ENCODE data around the gene ARPP21.

The ARPP21 gene

GRCh38 chr3:35780800-35781199 lies 141.5 kb downstream of the ARPP21 start:
- H3K36me3 ChIP-seq, result peaks cover 66% of the 10 kb centered on the region
- TF ChIP-seq Cebpa-rat (IDR thresholded peaks at IDR 0.05), result no peak

GRCh38 chr3:35781558-35781957 lies 142.2 kb downstream of the ARPP21 start:
- no peak overlapping the region for H3K4me3 ChIP-seq
- 0 out of 2 replicates have a peak, but pooled peaks cover 6% of the 10 kb centered on the region for H3K4me1 ChIP-seq
- no peaks in the 10 kb centered on the region for H3K9me3 ChIP-seq
- peaks cover 67% of the 10 kb centered on the region for H3K36me3 ChIP-seq
- H4K20me1 ChIP-seq, result peaks cover 13% of the 10 kb centered on the region; the same call in 1 of the 2 replicates
- H3K27ac ChIP-seq, result no peak overlapping the region
- H3K9ac ChIP-seq, result no peak overlapping the region
- H3K27me3 ChIP-seq, result no peaks in the 10 kb centered on the region
- no peak for TF ChIP-seq Cebpa-rat (IDR thresholded peaks at IDR 0.05)
- H3K4me2 ChIP-seq, result no peak overlapping the region

More at GRCh38 chr3:35780800-35781199, 141.5 kb downstream of the ARPP21 start:
- Histone ChIP-seq H4K20me1 (peaks cover 13% of the 10 kb centered on the region; the same call in 1 of the 2 replicates), H3K9me3 (no peaks in the 10 kb centered on the region), H3K27me3 (no peaks in the 10 kb centered on the region), H3K4me3 (no peak overlapping the region), H3K27ac (no peak overlapping the region), H3K9ac (no peak overlapping the region), H3K4me2 (no peak overlapping the region), H3K4me1 (0 out of 2 replicates have a peak, but pooled peaks cover 6% of the 10 kb centered on the region)

GRCh38 chr3:35782355-35782754 lies 143.0 kb downstream of the ARPP21 start:
- Histone ChIP-seq H3K9me3 (no peaks in the 10 kb centered on the region), H3K4me2 (no peak overlapping the region), H3K27me3 (no peaks in the 10 kb centered on the region), H3K4me3 (no peak overlapping the region), H3K9ac (no peak overlapping the region), H4K20me1 (peaks cover 13% of the 10 kb centered on the region; the same call in 1 of the 2 replicates), H3K36me3 (peaks cover 63% of the 10 kb centered on the region), H3K27ac (no peak overlapping the region), H3K4me1 (0 out of 2 replicates have a peak, but pooled peaks cover 6% of the 10 kb centered on the region)
- TF ChIP-seq Cebpa-rat (IDR thresholded peaks at IDR 0.05), result no peak

GRCh38 chr3:35784169-35784568 lies 144.8 kb downstream of the ARPP21 start:
- Histone ChIP-seq H4K20me1 (peaks cover 9% of the 10 kb centered on the region; the same call in 1 of the 2 replicates), H3K36me3 (peaks cover 52% of the 10 kb centered on the region)

GRCh38 chr3:35785234-35785888 lies 146.0 kb downstream of the ARPP21 start:
- Histone ChIP-seq H4K20me1 (peaks cover 9% of the 10 kb centered on the region; the same call in 1 of the 2 replicates), H3K27me3 (no peaks in the 10 kb centered on the region), H3K9me3 (no peaks in the 10 kb centered on the region), H3K4me2 (no peak overlapping the region), H3K9ac (no peak overlapping the region), H3K27ac (no peak overlapping the region), H3K4me1 (0 out of 2 replicates have a peak, but pooled peaks cover 6% of the 10 kb centered on the region), H3K4me3 (no peak overlapping the region), H3K36me3 (peaks cover 47% of the 10 kb centered on the region)
- no peak for TF ChIP-seq Cebpa-rat (IDR thresholded peaks at IDR 0.05)

More at GRCh38 chr3:35784169-35784568, 144.8 kb downstream of the ARPP21 start:
- H3K9me3 ChIP-seq, result no peaks in the 10 kb centered on the region
- no peak overlapping the region for H3K27ac ChIP-seq
- H3K4me2 ChIP-seq, result no peak overlapping the region
- H3K4me1 ChIP-seq, result 0 out of 2 replicates have a peak, but pooled peaks cover 6% of the 10 kb centered on the region
- TF ChIP-seq Cebpa-rat (IDR thresholded peaks at IDR 0.05), result no peak
- H3K9ac ChIP-seq, result no peak overlapping the region
- H3K4me3 ChIP-seq, result no peak overlapping the region
- H3K27me3 ChIP-seq, result no peaks in the 10 kb centered on the region

GRCh38 chr3:35787936-35788335 lies 148.6 kb downstream of the ARPP21 start:
- H3K4me2 ChIP-seq, result no peak overlapping the region
- 0 out of 2 replicates have a peak, but pooled peaks cover 6% of the 10 kb centered on the region for H3K4me1 ChIP-seq
- no peak overlapping the region for H3K9ac ChIP-seq
- no peak overlapping the region for H3K27ac ChIP-seq
- H3K4me3 ChIP-seq, result no peak overlapping the region
- no peak for TF ChIP-seq Cebpa-rat (IDR thresholded peaks at IDR 0.05)
- peaks cover 9% of the 10 kb centered on the region; the same call in 1 of the 2 replicates for H4K20me1 ChIP-seq
- H3K27me3 ChIP-seq, result no peaks in the 10 kb centered on the region
- H3K36me3 ChIP-seq, result peaks cover 49% of the 10 kb centered on the region
- no peaks in the 10 kb centered on the region for H3K9me3 ChIP-seq

- H3K27me3 ChIP-seq, result no peaks in the 10 kb centered on the region
- peaks cover 54% of the 10 kb centered on the region for H3K36me3 ChIP-seq
- H3K9me3 ChIP-seq, result no peaks in the 10 kb centered on the region
- peaks cover 4% of the 10 kb centered on the region; the same call in 1 of the 2 replicates for H4K20me1 ChIP-seq
- H3K4me2 ChIP-seq, result no peak overlapping the region
- TF ChIP-seq Cebpa-rat (IDR thresholded peaks at IDR 0.05), result no peak
- H3K4me3 ChIP-seq, result no peak overlapping the region
- H3K27ac ChIP-seq, result no peak overlapping the region
- H3K9ac ChIP-seq, result no peak overlapping the region
- 0 out of 2 replicates have a peak, but pooled peaks cover 6% of the 10 kb centered on the region for H3K4me1 ChIP-seq
Observed at GRCh38 chr3:35789042-35789831, 149.9 kb downstream of the ARPP21 start.

- Histone ChIP-seq H3K4me1 (no peaks in the 10 kb centered on the region), H3K9ac (no peak overlapping the region), H3K4me2 (no peak overlapping the region), H3K36me3 (peaks cover 46% of the 10 kb centered on the region), H3K27me3 (no peaks in the 10 kb centered on the region), H3K27ac (no peak overlapping the region), H4K20me1 (peaks cover 10% of the 10 kb centered on the region; the same call in 1 of the 2 replicates), H3K9me3 (no peaks in the 10 kb centered on the region), H3K4me3 (no peak overlapping the region)
- TF ChIP-seq Cebpa-rat (IDR thresholded peaks at IDR 0.05), result no peak
Observed at GRCh38 chr3:35790764-35791163, 151.4 kb downstream of the ARPP21 start.

- Histone ChIP-seq H4K20me1 (peaks cover 10% of the 10 kb centered on the region; the same call in 1 of the 2 replicates), H3K9me3 (no peaks in the 10 kb centered on the region), H3K9ac (no peak overlapping the region), H3K4me3 (no peak overlapping the region), H3K4me1 (no peaks in the 10 kb centered on the region), H3K36me3 (peaks cover 38% of the 10 kb centered on the region), H3K27me3 (no peaks in the 10 kb centered on the region), H3K4me2 (no peak overlapping the region), H3K27ac (no peak overlapping the region)
- no peak for TF ChIP-seq Cebpa-rat (IDR thresholded peaks at IDR 0.05)
Observed at GRCh38 chr3:35793667-35794066, 154.3 kb downstream of the ARPP21 start.

All from BLaER1 (cell line).